Measurements from ENCODE around the gene RASGEF1C. TPM values are rescaled to one million over a fixed set of nuclear protein-coding genes. Genes with fewer than 3 reads are reported as not detected.
A peak's percentile ranks its signal among the peaks of the same experiment; 100 is the strongest.
"Not testable (repeated sequence)": the region's sequence is repeated elsewhere in the genome, so short reads cannot be mapped to it uniquely, and the experiment has no call there.

The RASGEF1C gene
- total RNA-seq, 5 donors from 2014 or later (not counting 1 experiment from before 2014, with no cell fraction given): not detected

GRCh38 chr5:180212363-180213255, 3.6 kb upstream of the RASGEF1C start:
- Histone ChIP-seq H3K4me3 (ENCODE audit: control insufficient read depth in 1 of 2, extremely low read depth in 1 of 2, low read length in 1 of 2) (no peak overlapping the region), H3K27ac (ENCODE audit: low read length) (no peak overlapping the region), H3K4me1 (ENCODE audit: control insufficient read depth in 1 of 2, extremely low read depth in 1 of 2, insufficient read depth in 2 of 2, low read length in 2 of 2) (peaks cover 0 to 7% of the 10 kb centered on the region in 2 experiments), H3K9me3 (no peaks in the 10 kb centered on the region), H3K27me3 (replicated peaks in 1 of 2; ENCODE audit: control insufficient read depth in 2 of 2, extremely low read depth in 1 of 2, insufficient read depth in 2 of 2, low read length in 1 of 2) (peaks cover 2 to 61% of the 10 kb centered on the region in 2 experiments), H3K36me3 (ENCODE audit: control insufficient read depth in 2 of 2, extremely low read depth in 1 of 2, insufficient read depth in 1 of 2, low read length in 1 of 2) (no peaks in the 10 kb centered on the region)
- H3K4me3 Mint-ChIP-seq: no peak overlapping the region
- peaks cover 6 to 10% (median 6%) of the 10 kb centered on the region in 3 donors for H3K4me1 Mint-ChIP-seq
- peaks cover 28 to 36% of the 10 kb centered on the region in 2 donors for H3K27me3 Mint-ChIP-seq
- ChIA-PET POLR2A (no interaction called here), CTCF (no interaction called here)
- no peak for ATAC-seq (replicated peaks in 1 of 4)
- peaks cover 0 to 12% (median 9%) of the 10 kb centered on the region in 3 donors for H3K9me3 Mint-ChIP-seq
- no peak overlapping the region for H3K27ac Mint-ChIP-seq
- DNase-seq: no peak
- no peaks in the 10 kb centered on the region for H3K36me3 Mint-ChIP-seq
- 32% methylated on average over 14 of the region's 19 CpGs for WGBS (ENCODE audit: insufficient coverage)

DNA sequence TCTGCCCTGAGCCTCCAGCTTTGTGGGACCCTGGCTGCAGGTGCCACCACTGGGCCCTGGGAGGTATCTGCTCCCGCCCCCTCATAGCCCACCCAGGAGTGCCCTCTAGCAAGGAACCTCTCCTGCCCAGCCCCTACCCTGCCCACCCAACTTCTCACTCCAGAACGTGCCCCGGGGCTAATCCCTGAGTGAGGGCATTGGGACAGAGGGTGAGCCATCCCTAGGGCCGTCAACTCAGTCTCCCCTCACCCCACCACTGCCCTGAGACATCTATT, 2.7 kb upstream of the RASGEF1C start:
- POLR2A ChIA-PET: no interaction called here
- Mint-ChIP-seq H3K4me3 (no peak overlapping the region), H3K36me3 (no peaks in the 10 kb centered on the region), H3K27me3 (peaks cover 33 to 41% of the 10 kb centered on the region in 2 donors), H3K4me1 (peaks cover 6 to 10% (median 7%) of the 10 kb centered on the region in 3 donors), H3K27ac (no peak overlapping the region), H3K9me3 (peaks cover 0 to 12% (median 9%) of the 10 kb centered on the region in 3 donors)
- Histone ChIP-seq H3K27ac (ENCODE audit: low read length) (no peak overlapping the region), H3K9me3 (no peaks in the 10 kb centered on the region), H3K4me3 (ENCODE audit: control insufficient read depth in 1 of 2, extremely low read depth in 1 of 2, low read length in 1 of 2) (no peak overlapping the region), H3K36me3 (ENCODE audit: control insufficient read depth in 2 of 2, extremely low read depth in 1 of 2, insufficient read depth in 1 of 2, low read length in 1 of 2) (no peaks in the 10 kb centered on the region), H3K4me1 (ENCODE audit: control insufficient read depth in 1 of 2, extremely low read depth in 1 of 2, insufficient read depth in 2 of 2, low read length in 2 of 2) (peaks cover 0 to 7% of the 10 kb centered on the region in 2 experiments), H3K27me3 (replicated peaks in 1 of 2; ENCODE audit: control insufficient read depth in 2 of 2, extremely low read depth in 1 of 2, insufficient read depth in 2 of 2, low read length in 1 of 2) (peaks cover 2 to 68% of the 10 kb centered on the region in 2 experiments)
- ATAC-seq (replicated peaks in 1 of 4) (no peak), DNase-seq (no peak)
- CTCF ChIA-PET: no interaction called here
- no CpG with 5 or more reads among the region's 4 CpGs for WGBS (ENCODE audit: insufficient coverage)

DNA sequence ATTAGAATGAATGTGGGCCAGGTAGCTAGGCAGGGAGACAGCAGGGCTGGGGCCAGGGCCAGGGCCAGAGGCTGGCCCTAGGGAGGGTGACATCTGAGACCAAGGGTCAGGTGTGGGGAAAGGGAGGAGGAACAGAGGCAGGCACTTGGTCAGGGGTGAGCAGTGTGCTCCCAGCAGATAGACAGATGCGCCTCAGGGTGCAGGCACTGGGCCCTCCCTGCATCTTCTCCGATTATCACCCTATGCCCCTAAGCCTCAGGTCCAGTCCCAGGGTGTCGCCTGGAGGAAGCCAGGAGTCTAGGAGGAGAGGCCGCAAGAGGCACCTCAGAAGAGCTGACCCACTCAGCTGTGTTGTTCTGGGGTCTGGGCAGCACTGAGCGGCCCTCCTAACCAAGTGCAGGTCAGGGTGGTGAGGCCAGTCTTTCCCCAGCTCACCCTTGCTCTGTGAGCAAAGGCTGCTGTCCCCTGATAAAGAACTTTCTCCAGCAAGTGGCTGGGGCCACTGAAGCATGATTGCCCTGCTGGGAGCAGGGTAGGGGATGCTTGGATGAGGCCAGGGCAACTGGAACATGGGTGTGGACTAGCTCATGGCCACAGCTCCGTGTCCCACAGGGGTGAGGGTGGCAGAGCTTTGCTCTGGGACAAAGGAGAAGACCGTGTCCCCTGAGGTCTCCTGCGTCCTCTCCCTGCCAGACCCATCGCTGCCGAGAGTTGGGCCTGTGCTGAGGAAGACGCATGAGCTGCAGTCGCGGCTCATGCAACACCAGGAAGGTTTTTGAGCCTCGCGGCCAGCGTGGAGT, 2.1 kb upstream of the RASGEF1C start:
- Mint-ChIP-seq H3K27me3 (peaks cover 36 to 44% of the 10 kb centered on the region in 2 donors), H3K27ac (no peak overlapping the region), H3K4me3 (no peak overlapping the region), H3K9me3 (peaks cover 0 to 12% (median 9%) of the 10 kb centered on the region in 3 donors), H3K4me1 (peaks cover 6 to 10% (median 8%) of the 10 kb centered on the region in 3 donors), H3K36me3 (no peaks in the 10 kb centered on the region)
- DNase-seq: no peak
- Histone ChIP-seq H3K27ac (ENCODE audit: low read length) (no peak overlapping the region), H3K4me1 (ENCODE audit: control insufficient read depth in 1 of 2, extremely low read depth in 1 of 2, insufficient read depth in 2 of 2, low read length in 2 of 2) (peaks cover 0 to 7% of the 10 kb centered on the region in 2 experiments), H3K4me3 (ENCODE audit: control insufficient read depth in 1 of 2, extremely low read depth in 1 of 2, low read length in 1 of 2) (no peak overlapping the region), H3K36me3 (ENCODE audit: control insufficient read depth in 2 of 2, extremely low read depth in 1 of 2, insufficient read depth in 1 of 2, low read length in 1 of 2) (no peaks in the 10 kb centered on the region), H3K9me3 (no peaks in the 10 kb centered on the region), H3K27me3 (replicated peaks in 1 of 2; ENCODE audit: control insufficient read depth in 2 of 2, extremely low read depth in 1 of 2, insufficient read depth in 2 of 2, low read length in 1 of 2) (peaks cover 2 to 68% of the 10 kb centered on the region in 2 experiments)
- ChIA-PET CTCF (no interaction called here), POLR2A (no interaction called here)
- no peak for ATAC-seq (replicated peaks in 1 of 4)
- WGBS (ENCODE audit: insufficient coverage): 88% methylated on average over 11 of the region's 16 CpGs

DNA sequence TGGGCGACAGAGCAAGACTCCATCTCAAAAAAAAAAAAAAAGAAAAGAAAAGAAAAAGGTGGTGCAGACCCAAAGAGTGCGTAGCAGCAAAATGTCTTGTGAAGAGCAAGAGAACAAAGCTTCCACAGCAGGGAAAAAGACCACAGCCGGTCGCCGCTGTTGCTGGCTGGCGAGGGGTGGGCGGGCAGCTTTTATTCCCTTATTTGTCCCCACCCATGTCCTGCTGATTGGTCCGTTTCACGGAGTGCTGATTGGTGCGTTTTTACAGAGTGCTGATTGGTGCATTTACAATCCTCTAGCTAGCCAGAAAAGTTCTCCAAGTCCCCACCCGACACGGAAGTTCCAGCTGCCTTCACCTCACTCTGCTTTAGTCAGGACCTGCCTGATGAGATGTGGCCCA, 1.1 kb upstream of the RASGEF1C start:
- H3K9me3 Mint-ChIP-seq; H3K36me3 ChIP-seq (ENCODE audit: control insufficient read depth in 2 of 2, extremely low read depth in 1 of 2, insufficient read depth in 1 of 2, low read length in 1 of 2); H3K27ac ChIP-seq (ENCODE audit: low read length); DNase-seq; H3K4me3 ChIP-seq (ENCODE audit: control insufficient read depth in 1 of 2, extremely low read depth in 1 of 2, low read length in 1 of 2); H3K36me3 Mint-ChIP-seq; CTCF ChIA-PET; H3K9me3 ChIP-seq; ATAC-seq (replicated peaks in 1 of 4); POLR2A ChIA-PET; H3K4me1 ChIP-seq (ENCODE audit: control insufficient read depth in 1 of 2, extremely low read depth in 1 of 2, insufficient read depth in 2 of 2, low read length in 2 of 2): not testable (repeated sequence)
- peak overlapping the region in 1 of 3 donors; percentile 71 for H3K4me3 Mint-ChIP-seq
- H3K27ac Mint-ChIP-seq: peak overlapping the region in 1 of 2 donors; percentile 32
- H3K27me3 ChIP-seq (replicated peaks in 1 of 2; ENCODE audit: control insufficient read depth in 2 of 2, extremely low read depth in 1 of 2, insufficient read depth in 2 of 2, low read length in 1 of 2): peaks cover 2 to 66% of the 10 kb centered on the region in 2 experiments
- WGBS (ENCODE audit: insufficient coverage): 96% methylated on average over 9 of the region's 12 CpGs
- peaks cover 6 to 10% (median 8%) of the 10 kb centered on the region in 3 donors for H3K4me1 Mint-ChIP-seq
- peaks cover 36 to 48% of the 10 kb centered on the region in 2 donors for H3K27me3 Mint-ChIP-seq

DNA sequence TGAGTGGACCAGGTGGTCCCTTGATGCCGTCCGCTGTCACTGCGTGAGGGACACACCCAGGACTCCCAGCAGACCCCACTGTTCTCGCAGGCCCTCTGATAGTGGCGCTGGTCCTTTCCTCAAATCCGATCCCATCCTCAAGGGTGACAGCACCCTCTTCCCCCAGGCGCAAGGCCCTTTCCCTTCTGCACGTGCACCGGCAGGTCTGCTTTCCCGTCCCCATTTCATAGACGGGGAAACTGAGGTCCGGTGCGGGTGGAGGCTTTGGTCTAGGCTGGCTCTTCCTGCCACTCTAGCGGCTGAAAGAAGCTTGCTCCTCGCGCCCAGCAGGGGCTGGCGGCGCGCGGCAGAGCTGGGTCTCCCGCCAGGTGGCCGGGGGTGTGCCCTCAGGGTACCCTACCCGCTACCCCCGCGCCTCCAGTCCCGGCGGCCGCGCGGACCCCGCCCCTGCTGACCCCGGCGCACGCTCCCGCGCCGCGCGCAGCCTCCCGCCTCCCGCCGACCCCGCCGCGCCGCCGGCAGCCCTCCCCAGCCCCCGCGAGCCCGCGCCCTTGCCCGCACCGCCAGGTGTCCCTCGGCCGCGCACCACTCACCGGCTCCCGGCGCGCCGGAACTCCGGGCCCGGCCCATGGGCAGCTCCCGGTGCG, 453 bp downstream of the RASGEF1C start:
- Mint-ChIP-seq H3K9me3 (peaks cover 0 to 3% (median 0%) of the 10 kb centered on the region in 3 donors), H3K27me3 (peaks cover 44 to 53% of the 10 kb centered on the region in 2 donors), H3K27ac (no peak overlapping the region), H3K4me3 (peak overlapping the region; percentile 43 to 73 (median 54)), H3K4me1 (peaks cover 6 to 10% (median 8%) of the 10 kb centered on the region in 3 donors), H3K36me3 (no peaks in the 10 kb centered on the region)
- ATAC-seq (replicated peaks in 1 of 4): peak; percentile 37 to 44 (median 40)
- 3% methylated on average over 65 of the region's 65 CpGs for WGBS (ENCODE audit: insufficient coverage)
- Histone ChIP-seq H3K4me1 (ENCODE audit: control insufficient read depth in 1 of 2, extremely low read depth in 1 of 2, insufficient read depth in 2 of 2, low read length in 2 of 2) (peaks cover 0 to 7% of the 10 kb centered on the region in 2 experiments), H3K9me3 (no peaks in the 10 kb centered on the region), H3K27ac (ENCODE audit: low read length) (no peak overlapping the region), H3K36me3 (ENCODE audit: control insufficient read depth in 2 of 2, extremely low read depth in 1 of 2, insufficient read depth in 1 of 2, low read length in 1 of 2) (no peaks in the 10 kb centered on the region), H3K4me3 (ENCODE audit: control insufficient read depth in 1 of 2, extremely low read depth in 1 of 2, low read length in 1 of 2) (peak overlapping the region in 1 of 2 donors; percentile 49), H3K27me3 (replicated peaks in 1 of 2; ENCODE audit: control insufficient read depth in 2 of 2, extremely low read depth in 1 of 2, insufficient read depth in 2 of 2, low read length in 1 of 2) (peaks cover 2 to 58% of the 10 kb centered on the region in 2 experiments)
- peak in 4 of 35 experiments; percentile 3 to 11 (median 4) for DNase-seq
- ChIA-PET POLR2A (no interaction called here), CTCF (no interaction called here)

- H3K27me3 Mint-ChIP-seq: peaks cover 47 to 53% of the 10 kb centered on the region in 2 donors
- ChIA-PET POLR2A (no interaction called here), CTCF (no interaction called here)
- H3K36me3 ChIP-seq (ENCODE audit: control insufficient read depth in 2 of 2, extremely low read depth in 1 of 2, insufficient read depth in 1 of 2, low read length in 1 of 2): no peaks in the 10 kb centered on the region
- peaks cover 2 to 56% of the 10 kb centered on the region in 2 experiments for H3K27me3 ChIP-seq (replicated peaks in 1 of 2; ENCODE audit: control insufficient read depth in 2 of 2, extremely low read depth in 1 of 2, insufficient read depth in 2 of 2, low read length in 1 of 2)
- H3K36me3 Mint-ChIP-seq: no peaks in the 10 kb centered on the region
- H3K4me3 ChIP-seq (ENCODE audit: control insufficient read depth in 1 of 2, extremely low read depth in 1 of 2, low read length in 1 of 2): peak overlapping the region in 1 of 2 donors; percentile 49
- H3K4me3 Mint-ChIP-seq: peak overlapping the region; percentile 43 to 73 (median 54)
- no peaks in the 10 kb centered on the region for H3K9me3 Mint-ChIP-seq
- peaks cover 6 to 10% (median 8%) of the 10 kb centered on the region in 3 donors for H3K4me1 Mint-ChIP-seq
- H3K9me3 ChIP-seq: no peaks in the 10 kb centered on the region
- WGBS (ENCODE audit: insufficient coverage): 47% methylated on average over 14 of the region's 14 CpGs
- ATAC-seq (replicated peaks in 1 of 4) (no peak), DNase-seq (no peak)
- H3K27ac ChIP-seq (ENCODE audit: low read length): no peak overlapping the region
- no peak overlapping the region for H3K27ac Mint-ChIP-seq
- peaks cover 0 to 7% of the 10 kb centered on the region in 2 experiments for H3K4me1 ChIP-seq (ENCODE audit: control insufficient read depth in 1 of 2, extremely low read depth in 1 of 2, insufficient read depth in 2 of 2, low read length in 2 of 2)
Observed at GRCh38 chr5:180208038-180208434, 975 bp downstream of the RASGEF1C start.
